Left ventricle myocardium inferior (tissue), 1 donor: ENCODE results near the gene PCDHGB3. TPM values are rescaled to one million over a fixed set of nuclear protein-coding genes. Genes with fewer than 3 reads are reported as not detected.
A peak's percentile ranks its signal among the peaks of the same experiment; 100 is the strongest.
"Not testable (repeated sequence)": the region's sequence is repeated elsewhere in the genome, so short reads cannot be mapped to it uniquely, and the experiment has no call there.

Source experiments
- DNase-seq: peaks from one replicate; pipeline ENCODE4 v3.0.0-alpha.2; 2020
- H3K27ac ChIP-seq: fragments of 200-600 bp; replicated peaks from 2 replicates; pipeline ENCODE4 v1.8.0; 2021
- H3K27me3 ChIP-seq: fragments of 200-600 bp; 2 replicates; pipeline ENCODE4 v1.8.0; 2021; ENCODE audit warnings: low read depth
- H3K36me3 ChIP-seq: fragments of 200-600 bp; 2 replicates; pipeline ENCODE4 v1.8.0; 2021
- H3K4me1 ChIP-seq: fragments of 200-600 bp; 2 replicates; pipeline ENCODE4 v1.8.0; 2021
- H3K4me3 ChIP-seq: fragments of 200-600 bp; 2 replicates; pipeline ENCODE4 v1.8.0; 2021; ENCODE audit warnings: mild to moderate bottlenecking, moderate library complexity
- H3K9me3 ChIP-seq: fragments of 200-600 bp; replicated peaks from 2 replicates; pipeline ENCODE4 v1.8.0; 2021
- intact Hi-C: fragments of 100-400 bp; cut with micrococcal nuclease; formaldehyde crosslinking; loops from one replicate; pipeline ENCODE4 v1.11.0; 2022
- total RNA-seq: library from RNA; stranded (reverse); fragmentation: NEBNext Ultra II Directional; extraction: Animal tissue kit (Norgen Biotek cat#: 25700); gene quantifications from one replicate; pipeline ENCODE4 v1.2.1, GENCODE V29; 2021
- TF ChIP-seq, protein P1 (sequence below): fragments of 200-600 bp; IDR thresholded peaks from 2 replicates; pipeline ENCODE4 v1.8.0; 2021; ENCODE audit warnings: antibody characterized with exemption, mild to moderate bottlenecking, borderline replicate concordance
- donor health status: DM: no; HTN: yes; CAD: no; lungs with severe emphysema.

The PCDHGB3 gene
- total RNA-seq, 1 donor from 2014 or later, result 6.3 TPM

DNA sequence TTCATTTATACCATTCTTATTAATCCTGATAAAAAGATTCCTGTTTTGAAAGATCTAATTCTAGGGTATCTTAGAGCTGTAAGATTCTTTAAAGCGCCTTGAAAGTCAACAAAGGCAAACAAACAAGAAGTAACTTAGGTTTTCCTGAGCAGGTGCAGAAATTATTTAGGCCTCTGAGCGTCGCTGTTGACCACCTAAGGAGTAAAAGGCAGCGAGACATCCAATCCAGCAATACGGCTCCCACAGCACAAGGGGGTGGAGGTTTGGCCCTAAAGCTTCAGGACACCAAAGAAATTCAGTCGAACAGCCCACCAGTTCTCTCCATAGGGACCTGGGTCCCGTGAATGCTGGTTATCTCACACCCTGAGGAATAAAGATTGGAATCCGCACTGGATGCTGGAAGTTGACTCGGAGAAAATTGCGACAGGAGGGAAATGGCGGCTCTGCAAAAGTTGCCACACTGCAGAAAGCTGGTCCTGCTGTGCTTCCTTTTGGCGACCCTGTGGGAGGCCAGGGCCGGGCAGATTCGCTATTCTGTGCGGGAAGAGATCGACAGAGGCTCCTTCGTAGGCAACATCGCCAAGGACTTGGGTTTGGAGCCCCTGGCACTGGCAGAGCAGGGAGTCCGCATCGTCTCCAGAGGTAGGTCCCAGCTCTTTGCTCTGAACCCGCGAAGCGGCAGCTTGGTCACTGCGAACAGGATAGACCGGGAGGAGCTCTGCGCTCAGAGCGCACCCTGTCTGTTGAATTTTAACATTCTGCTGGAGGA lies 31.3 kb upstream of the PCDHGB3 start, which contains the start of gene PCDHGA2:
Gene PCDHGA2 (plus strand): TSS at position 223 of the 769 bp plus-strand sequence.
- H3K36me3 ChIP-seq, result no peaks in the 10 kb centered on the region
- no peak for DNase-seq
- intact Hi-C loops, result loop anchor here (10.0 kb wide), 1 partner anchor 226 kb away; no protein-coding TSS in a partner anchor
- peak within 1 kb of the TSS; percentile 85 for H3K27ac ChIP-seq
- H3K4me3 ChIP-seq, result peak within 1 kb of the TSS; percentile 65
- TF ChIP-seq, protein P1, sequence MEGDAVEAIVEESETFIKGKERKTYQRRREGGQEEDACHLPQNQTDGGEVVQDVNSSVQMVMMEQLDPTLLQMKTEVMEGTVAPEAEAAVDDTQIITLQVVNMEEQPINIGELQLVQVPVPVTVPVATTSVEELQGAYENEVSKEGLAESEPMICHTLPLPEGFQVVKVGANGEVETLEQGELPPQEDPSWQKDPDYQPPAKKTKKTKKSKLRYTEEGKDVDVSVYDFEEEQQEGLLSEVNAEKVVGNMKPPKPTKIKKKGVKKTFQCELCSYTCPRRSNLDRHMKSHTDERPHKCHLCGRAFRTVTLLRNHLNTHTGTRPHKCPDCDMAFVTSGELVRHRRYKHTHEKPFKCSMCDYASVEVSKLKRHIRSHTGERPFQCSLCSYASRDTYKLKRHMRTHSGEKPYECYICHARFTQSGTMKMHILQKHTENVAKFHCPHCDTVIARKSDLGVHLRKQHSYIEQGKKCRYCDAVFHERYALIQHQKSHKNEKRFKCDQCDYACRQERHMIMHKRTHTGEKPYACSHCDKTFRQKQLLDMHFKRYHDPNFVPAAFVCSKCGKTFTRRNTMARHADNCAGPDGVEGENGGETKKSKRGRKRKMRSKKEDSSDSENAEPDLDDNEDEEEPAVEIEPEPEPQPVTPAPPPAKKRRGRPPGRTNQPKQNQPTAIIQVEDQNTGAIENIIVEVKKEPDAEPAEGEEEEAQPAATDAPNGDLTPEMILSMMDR, result peak; percentile 72
- no peaks in the 10 kb centered on the region for H3K27me3 ChIP-seq
- H3K4me1 ChIP-seq, result no peaks in the 10 kb centered on the region
- H3K9me3 ChIP-seq, result peaks cover 96% of the 10 kb centered on the region

DNA sequence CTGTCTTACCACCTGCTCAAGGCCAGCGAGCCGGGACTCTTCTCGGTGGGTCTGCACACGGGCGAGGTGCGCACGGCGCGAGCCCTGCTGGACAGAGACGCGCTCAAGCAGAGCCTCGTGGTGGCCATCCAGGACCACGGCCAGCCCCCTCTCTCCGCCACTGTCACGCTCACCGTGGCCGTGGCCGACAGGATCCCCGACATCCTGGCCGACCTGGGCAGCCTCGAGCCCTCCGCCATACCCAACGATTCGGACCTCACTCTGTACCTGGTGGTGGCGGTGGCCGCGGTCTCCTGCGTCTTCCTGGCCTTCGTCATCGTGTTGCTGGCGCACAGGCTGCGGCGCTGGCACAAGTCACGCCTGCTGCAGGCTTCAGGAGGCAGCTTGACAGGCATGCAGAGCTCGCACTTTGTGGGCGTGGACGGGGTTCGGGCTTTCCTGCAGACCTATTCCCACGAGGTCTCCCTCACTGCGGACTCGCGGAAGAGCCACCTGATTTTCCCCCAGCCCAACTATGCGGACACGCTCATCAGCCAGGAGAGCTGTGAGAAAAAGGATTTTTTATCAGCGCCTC lies 29.2 kb upstream of the PCDHGB3 start:
- H3K27ac ChIP-seq, result peak overlapping the region; percentile 84

DNA sequence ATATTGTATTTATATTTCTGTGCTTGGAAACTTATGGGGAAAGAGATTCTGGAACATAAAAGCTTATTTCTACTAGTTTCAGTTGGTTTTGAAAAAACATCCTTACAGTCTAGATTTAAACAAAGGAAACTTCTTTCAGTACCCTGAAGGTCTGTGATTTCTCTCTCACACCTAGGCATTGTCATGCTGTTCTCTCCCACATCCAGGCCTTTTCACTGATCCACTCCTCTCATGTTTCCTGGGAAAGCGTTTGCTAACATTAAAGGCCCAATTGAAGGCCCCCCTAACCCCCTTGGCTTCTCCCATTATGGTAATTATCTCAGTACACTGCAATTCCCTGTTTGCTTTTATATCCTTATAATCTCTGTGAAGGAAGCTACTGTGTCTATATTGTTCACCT lies 27.3 kb upstream of the PCDHGB3 start:
- H3K27ac ChIP-seq, result peak overlapping the region; percentile 84
- H3K4me3 ChIP-seq, result peak overlapping the region; percentile 65
- peaks cover 99% of the 10 kb centered on the region for H3K9me3 ChIP-seq
- H3K27me3 ChIP-seq, result no peaks in the 10 kb centered on the region
- no peak for DNase-seq
- intact Hi-C loops, result no loop called here
- TF ChIP-seq, protein P1, result no peak
- H3K36me3 ChIP-seq, result peaks cover 10% of the 10 kb centered on the region
- H3K4me1 ChIP-seq, result peaks cover 21% of the 10 kb centered on the region

More for the DNA sequence above, 29.2 kb upstream of the PCDHGB3 start:
- DNase-seq, H3K36me3 ChIP-seq, intact Hi-C loops, H3K4me1 ChIP-seq, H3K27me3 ChIP-seq: not testable (repeated sequence)
- peak overlapping the region; percentile 65 for H3K4me3 ChIP-seq
- H3K9me3 ChIP-seq, result peaks cover 98% of the 10 kb centered on the region

DNA sequence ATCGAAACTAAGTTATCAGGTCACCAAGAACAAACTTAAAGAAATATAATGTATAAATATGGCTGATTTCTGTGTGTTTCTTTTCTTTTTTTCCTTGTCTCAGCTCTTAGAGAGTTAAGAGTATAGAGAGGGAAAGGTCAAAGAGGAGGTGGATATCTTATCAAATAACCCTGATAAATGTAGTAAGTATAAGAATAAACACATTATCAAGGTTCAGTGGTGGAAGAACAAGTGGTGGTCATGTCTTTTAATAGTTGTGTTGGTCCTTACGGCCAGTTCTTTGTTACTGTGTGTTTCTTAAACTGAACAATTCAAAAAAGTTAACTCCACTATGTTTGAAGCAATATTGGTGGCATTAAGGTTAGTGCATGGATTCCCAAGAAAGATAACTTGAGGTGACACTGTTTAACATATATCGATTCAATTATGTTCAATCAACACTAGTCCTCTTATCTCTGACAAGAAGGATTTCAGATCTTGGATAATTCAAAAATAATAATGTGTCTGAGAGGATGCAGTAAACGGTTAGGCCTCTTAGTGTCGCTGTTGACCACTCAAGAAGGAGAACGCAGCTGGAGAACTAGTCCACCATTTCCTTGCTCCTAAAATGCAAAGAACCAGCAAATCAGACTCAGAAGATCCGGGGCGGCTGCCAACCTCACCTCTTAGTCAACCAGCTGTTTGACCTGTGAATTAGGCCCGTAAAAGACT lies 26.6 kb upstream of the PCDHGB3 start, which contains the start of gene PCDHGA3:
Gene PCDHGA3 (plus strand): TSS at position 588 of the 711 bp plus-strand sequence. CDS start 205 bp downstream, outside the sequence.
- Histone ChIP-seq H3K27me3 (no peaks in the 10 kb centered on the region), H3K36me3 (peaks cover 17% of the 10 kb centered on the region), H3K9me3 (peaks cover 99% of the 10 kb centered on the region), H3K4me3 (peak within 1 kb of the TSS; percentile 65), H3K4me1 (peaks cover 22% of the 10 kb centered on the region), H3K27ac (peak within 1 kb of the TSS; percentile 84)
- intact Hi-C loops, result no loop called here
- DNase-seq, result no peak
- TF ChIP-seq, protein P1, result peak; percentile 72

DNA sequence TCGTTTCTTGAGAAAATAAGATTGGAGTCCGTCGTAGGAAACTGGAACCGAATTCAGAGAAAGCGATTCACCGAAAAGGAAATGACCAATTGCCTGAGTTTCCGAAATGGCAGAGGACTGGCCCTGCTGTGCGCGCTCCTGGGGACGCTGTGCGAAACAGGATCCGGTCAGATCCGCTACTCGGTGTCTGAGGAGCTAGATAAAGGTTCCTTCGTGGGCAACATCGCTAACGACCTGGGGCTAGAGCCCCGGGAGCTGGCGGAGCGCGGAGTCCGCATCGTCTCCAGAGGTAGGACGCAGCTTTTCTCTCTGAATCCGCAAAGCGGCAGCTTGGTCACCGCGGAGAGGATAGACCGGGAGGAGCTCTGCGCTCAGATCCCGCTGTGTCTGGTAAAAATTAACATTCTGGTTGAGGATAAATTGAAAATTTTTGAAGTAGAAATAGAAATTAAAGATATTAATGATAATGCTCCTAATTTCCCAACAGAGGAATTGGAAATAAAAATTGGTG lies 26.0 kb upstream of the PCDHGB3 start:
- Histone ChIP-seq H3K9me3 (peaks cover 99% of the 10 kb centered on the region), H3K27me3 (no peaks in the 10 kb centered on the region), H3K27ac (peak overlapping the region; percentile 84), H3K4me3 (peak overlapping the region; percentile 65), H3K4me1 (peaks cover 26% of the 10 kb centered on the region), H3K36me3 (peaks cover 18% of the 10 kb centered on the region)
- intact Hi-C loops, result no loop called here
- TF ChIP-seq, protein P1, result no peak
- DNase-seq, result no peak
